ENCODE measurements around the gene RNF26. TPM values are rescaled to one million over a fixed set of nuclear protein-coding genes. Genes with fewer than 3 reads are reported as not detected.
A peak's percentile ranks its signal among the peaks of the same experiment; 100 is the strongest.

RNF26 gene
- polyA plus RNA-seq, 2 donors: 7.4 to 16.2 TPM

GRCh38 chr11:119347242-119347641 lies 12.9 kb downstream of the RNF26 start:
- 74 to 79% methylated on average over 2 of the region's 2 CpGs for WGBS, 2 donors
- Histone ChIP-seq H3K27me3 (ENCODE audit: control insufficient read depth in 1 of 2, insufficient read depth in 2 of 2, low read length in 2 of 2) (no peaks in the 10 kb centered on the region), H3K4me1 (ENCODE audit: control insufficient read depth in 2 of 2, insufficient read depth in 2 of 2, low read length in 1 of 2) (no peaks in the 10 kb centered on the region), H3K27ac (ENCODE audit: low read depth in 2 of 2, low read length in 1 of 2) (no peak overlapping the region), H3K9me3 (ENCODE audit: control insufficient read depth in 2 of 2, insufficient read depth in 1 of 2, low read depth in 1 of 2, low read length in 1 of 2) (no peaks in the 10 kb centered on the region), H3K4me3 (ENCODE audit: low read depth in 1 of 2, low read length in 2 of 2) (no peak overlapping the region), H3K36me3 (ENCODE audit: control insufficient read depth in 2 of 2, insufficient read depth in 2 of 2, low read length in 1 of 2) (no peaks in the 10 kb centered on the region)

DNA sequence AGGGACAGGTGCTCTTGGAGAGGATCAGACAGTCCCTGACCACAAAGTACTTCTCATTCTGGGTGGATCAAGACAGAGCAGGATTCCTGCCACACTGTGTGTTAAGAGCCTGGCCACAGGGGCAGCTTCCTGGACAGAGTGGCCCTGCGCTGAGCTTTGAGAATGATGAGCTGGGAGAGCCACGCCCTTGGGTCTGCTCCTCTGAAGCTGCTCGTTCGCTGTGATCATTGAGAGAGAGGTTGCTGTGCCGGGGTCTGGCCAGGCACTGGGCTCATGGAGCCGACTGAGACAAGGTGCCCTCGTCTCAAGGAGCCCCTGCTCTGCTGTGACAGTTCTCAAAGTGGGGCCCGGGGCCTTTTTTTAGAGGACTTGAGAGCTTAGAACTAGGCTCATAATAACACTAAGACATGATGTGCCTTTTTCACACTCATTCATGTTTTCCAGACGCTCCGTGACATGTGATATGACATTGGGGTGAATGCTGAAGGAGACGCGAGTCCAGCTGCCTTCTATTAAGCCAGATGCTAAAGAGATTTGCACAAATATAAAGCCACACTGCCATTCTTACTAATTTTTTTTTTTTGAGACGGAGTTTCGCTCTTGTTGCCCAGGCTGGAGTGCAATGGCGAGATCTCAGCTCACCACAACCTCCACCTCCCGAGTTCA lies 13.7 kb downstream of the RNF26 start:
- Histone ChIP-seq H3K9me3 (ENCODE audit: control insufficient read depth in 2 of 2, insufficient read depth in 1 of 2, low read depth in 1 of 2, low read length in 1 of 2) (no peaks in the 10 kb centered on the region), H3K4me1 (ENCODE audit: control insufficient read depth in 2 of 2, insufficient read depth in 2 of 2, low read length in 1 of 2) (no peaks in the 10 kb centered on the region), H3K36me3 (ENCODE audit: control insufficient read depth in 2 of 2, insufficient read depth in 2 of 2, low read length in 1 of 2) (no peaks in the 10 kb centered on the region), H3K4me3 (ENCODE audit: low read depth in 1 of 2, low read length in 2 of 2) (no peak overlapping the region), H3K27me3 (ENCODE audit: control insufficient read depth in 1 of 2, insufficient read depth in 2 of 2, low read length in 2 of 2) (no peaks in the 10 kb centered on the region), H3K27ac (ENCODE audit: low read depth in 2 of 2, low read length in 1 of 2) (no peak overlapping the region)
- WGBS, 2 donors: 75 to 76% methylated on average over 16 of the region's 16 CpGs

DNA sequence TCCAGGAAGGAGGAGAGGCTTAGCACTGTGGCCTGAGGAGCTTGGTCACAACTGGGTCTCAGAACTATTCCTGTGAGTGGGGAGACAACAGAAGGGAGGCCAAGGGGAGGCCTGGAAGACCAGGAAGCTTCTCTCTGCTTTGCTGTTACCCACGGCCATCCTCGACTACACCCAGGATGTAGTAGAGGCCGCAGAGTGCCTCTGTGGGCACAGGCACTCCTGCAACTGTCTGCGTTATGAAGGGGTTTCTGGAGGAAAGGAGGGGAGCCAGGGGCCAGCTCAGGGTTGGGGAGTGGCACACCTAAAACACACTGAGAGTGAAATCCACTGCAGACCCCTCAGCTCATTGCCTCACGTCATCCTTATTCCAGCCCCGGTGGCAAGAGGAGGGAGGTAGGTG lies 16.0 kb downstream of the RNF26 start:
- Histone ChIP-seq H3K27me3 (ENCODE audit: control insufficient read depth in 1 of 2, insufficient read depth in 2 of 2, low read length in 2 of 2) (no peaks in the 10 kb centered on the region), H3K4me3 (ENCODE audit: low read depth in 1 of 2, low read length in 2 of 2) (no peak overlapping the region), H3K36me3 (ENCODE audit: control insufficient read depth in 2 of 2, insufficient read depth in 2 of 2, low read length in 1 of 2) (no peaks in the 10 kb centered on the region), H3K27ac (ENCODE audit: low read depth in 2 of 2, low read length in 1 of 2) (no peak overlapping the region), H3K9me3 (ENCODE audit: control insufficient read depth in 2 of 2, insufficient read depth in 1 of 2, low read depth in 1 of 2, low read length in 1 of 2) (no peaks in the 10 kb centered on the region), H3K4me1 (ENCODE audit: control insufficient read depth in 2 of 2, insufficient read depth in 2 of 2, low read length in 1 of 2) (peaks cover 0 to 3% of the 10 kb centered on the region in 2 donors)
- 75 to 80% methylated on average over 6 of the region's 6 CpGs for WGBS, 2 donors

- WGBS, 2 donors: 58 to 76% methylated on average over 2 of the region's 2 CpGs
- H3K9me3 ChIP-seq (ENCODE audit: control insufficient read depth in 2 of 2, insufficient read depth in 1 of 2, low read depth in 1 of 2, low read length in 1 of 2): no peaks in the 10 kb centered on the region
- H3K4me3 ChIP-seq (ENCODE audit: low read depth in 1 of 2, low read length in 2 of 2): no peak overlapping the region
- H3K27me3 ChIP-seq (ENCODE audit: control insufficient read depth in 1 of 2, insufficient read depth in 2 of 2, low read length in 2 of 2): no peaks in the 10 kb centered on the region
- peaks cover 0 to 4% of the 10 kb centered on the region in 2 donors for H3K4me1 ChIP-seq (ENCODE audit: control insufficient read depth in 2 of 2, insufficient read depth in 2 of 2, low read length in 1 of 2)
- H3K36me3 ChIP-seq (ENCODE audit: control insufficient read depth in 2 of 2, insufficient read depth in 2 of 2, low read length in 1 of 2): no peaks in the 10 kb centered on the region
- H3K27ac ChIP-seq (ENCODE audit: low read depth in 2 of 2, low read length in 1 of 2): no peak overlapping the region
Observed at GRCh38 chr11:119351232-119351631, 16.9 kb downstream of the RNF26 start.

DNA sequence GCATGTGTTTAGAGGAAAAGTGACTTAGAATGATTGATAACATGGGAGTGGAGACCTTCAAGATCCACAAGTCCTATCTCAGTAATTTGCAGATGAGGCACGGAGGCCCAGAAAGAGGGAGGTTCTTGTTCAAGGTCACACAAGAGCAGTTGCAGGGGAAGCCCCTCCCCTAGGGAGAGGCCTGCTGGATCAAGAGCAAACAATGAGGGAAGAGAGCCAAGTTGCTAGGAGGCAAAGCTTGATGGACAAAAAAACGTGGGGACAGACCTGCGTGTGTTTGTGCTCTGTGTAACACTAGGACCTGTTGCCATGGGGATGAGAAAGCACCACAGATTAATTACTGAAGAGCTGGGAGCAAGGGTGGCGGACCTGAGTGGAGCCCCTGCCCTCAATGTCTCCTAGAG lies 18.5 kb downstream of the RNF26 start:
- WGBS, 2 donors: 19 to 25% methylated on average over 4 of the region's 4 CpGs

DNA sequence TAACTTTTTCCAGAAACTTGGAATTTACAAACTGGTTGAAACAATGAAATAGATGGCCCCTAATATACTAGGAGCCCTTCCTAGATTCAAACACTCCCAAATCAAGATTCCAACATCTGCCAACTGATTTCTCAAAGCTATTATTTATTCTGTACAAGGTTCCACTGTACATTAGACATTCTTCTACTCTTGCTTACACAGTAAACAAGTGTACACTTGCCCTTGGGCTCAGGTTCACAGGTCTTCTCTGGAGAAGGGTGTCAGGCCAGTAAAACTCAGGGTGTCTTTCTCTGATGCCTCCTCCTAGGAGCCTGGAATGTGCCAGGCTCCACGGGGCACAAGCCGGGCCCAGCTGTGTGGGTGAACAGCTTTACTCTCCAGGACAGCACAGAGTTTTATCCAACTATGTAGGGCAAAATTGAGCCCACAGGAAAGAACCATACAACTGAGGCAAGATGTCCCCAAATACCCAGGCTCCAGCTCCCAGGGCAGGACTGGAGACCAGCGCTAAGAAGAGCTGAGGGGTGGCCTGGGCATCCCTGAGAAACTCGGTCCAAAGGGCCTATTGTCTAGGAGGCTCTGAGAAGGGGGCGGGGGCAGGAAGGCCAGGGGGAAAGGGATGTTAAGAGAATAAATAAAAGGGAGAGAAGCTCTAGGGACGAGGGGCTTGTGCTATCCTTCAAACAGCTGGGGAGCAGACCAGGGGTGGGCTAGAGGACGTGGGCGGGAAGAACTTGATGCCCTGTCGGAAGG lies 20.9 kb downstream of the RNF26 start:
- peaks cover 0 to 5% of the 10 kb centered on the region in 2 donors for H3K36me3 ChIP-seq (ENCODE audit: control insufficient read depth in 2 of 2, insufficient read depth in 2 of 2, low read length in 1 of 2)
- H3K4me1 ChIP-seq (ENCODE audit: control insufficient read depth in 2 of 2, insufficient read depth in 2 of 2, low read length in 1 of 2): peaks cover 4 to 5% of the 10 kb centered on the region in 2 donors
- H3K9me3 ChIP-seq (ENCODE audit: control insufficient read depth in 2 of 2, insufficient read depth in 1 of 2, low read depth in 1 of 2, low read length in 1 of 2): no peaks in the 10 kb centered on the region
- no peaks in the 10 kb centered on the region for H3K27me3 ChIP-seq (ENCODE audit: control insufficient read depth in 1 of 2, insufficient read depth in 2 of 2, low read length in 2 of 2)
- WGBS, 2 donors: 58 to 67% methylated on average over 9 of the region's 9 CpGs
- no peak overlapping the region for H3K4me3 ChIP-seq (ENCODE audit: low read depth in 1 of 2, low read length in 2 of 2)
- H3K27ac ChIP-seq (ENCODE audit: low read depth in 2 of 2, low read length in 1 of 2): no peak overlapping the region

More for the DNA sequence above, 18.5 kb downstream of the RNF26 start:
- H3K4me1 ChIP-seq (ENCODE audit: control insufficient read depth in 2 of 2, insufficient read depth in 2 of 2, low read length in 1 of 2): peaks cover 4 to 5% of the 10 kb centered on the region in 2 donors
- H3K27me3 ChIP-seq (ENCODE audit: control insufficient read depth in 1 of 2, insufficient read depth in 2 of 2, low read length in 2 of 2): no peaks in the 10 kb centered on the region
- peak overlapping the region in 1 of 2 donors; percentile 54 for H3K27ac ChIP-seq (ENCODE audit: low read depth in 2 of 2, low read length in 1 of 2)
- no peak overlapping the region for H3K4me3 ChIP-seq (ENCODE audit: low read depth in 1 of 2, low read length in 2 of 2)
- H3K36me3 ChIP-seq (ENCODE audit: control insufficient read depth in 2 of 2, insufficient read depth in 2 of 2, low read length in 1 of 2): no peaks in the 10 kb centered on the region
- H3K9me3 ChIP-seq (ENCODE audit: control insufficient read depth in 2 of 2, insufficient read depth in 1 of 2, low read depth in 1 of 2, low read length in 1 of 2): no peaks in the 10 kb centered on the region

DNA sequence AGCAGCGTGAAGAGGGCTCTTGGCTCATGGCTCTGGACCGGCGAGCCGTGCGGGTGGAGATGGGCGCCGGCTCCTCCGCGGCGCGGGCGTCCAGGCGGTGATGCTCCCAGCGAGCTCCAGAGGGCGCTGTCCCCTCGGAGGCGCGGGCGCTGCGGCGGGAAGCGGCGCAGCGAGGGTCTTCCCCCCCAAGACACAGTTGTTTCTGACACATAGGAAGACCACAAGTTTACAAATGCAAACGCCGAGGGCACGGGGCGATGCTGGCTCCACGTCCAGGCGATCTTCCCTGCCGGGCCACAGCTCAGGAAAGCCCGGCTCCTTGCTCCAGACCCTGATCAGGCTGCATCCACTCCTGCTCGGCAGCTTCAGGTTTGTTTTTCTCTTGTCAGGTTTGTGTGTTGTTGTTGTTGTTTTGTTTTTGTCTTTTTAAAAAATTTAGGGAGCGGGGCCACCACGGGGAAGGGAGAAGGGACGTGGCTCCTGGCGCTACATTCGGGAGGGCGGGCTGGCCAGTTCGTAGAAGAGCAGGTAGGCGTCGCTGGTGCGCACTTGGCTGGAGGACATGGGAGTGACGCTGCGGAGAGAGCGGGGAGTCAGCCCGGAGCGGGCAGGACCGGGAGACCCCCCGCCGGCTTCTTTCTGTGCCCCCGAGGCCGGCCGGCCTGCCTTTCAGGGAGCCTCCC lies 22.2 kb downstream of the RNF26 start:
- no peaks in the 10 kb centered on the region for H3K9me3 ChIP-seq (ENCODE audit: control insufficient read depth in 2 of 2, insufficient read depth in 1 of 2, low read depth in 1 of 2, low read length in 1 of 2)
- peak overlapping the region; percentile 49 to 51 for H3K4me3 ChIP-seq (ENCODE audit: low read depth in 1 of 2, low read length in 2 of 2)
- H3K4me1 ChIP-seq (ENCODE audit: control insufficient read depth in 2 of 2, insufficient read depth in 2 of 2, low read length in 1 of 2): peaks cover 5 to 8% of the 10 kb centered on the region in 2 donors
- peak overlapping the region; percentile 42 to 59 for H3K27ac ChIP-seq (ENCODE audit: low read depth in 2 of 2, low read length in 1 of 2)
- no peaks in the 10 kb centered on the region for H3K27me3 ChIP-seq (ENCODE audit: control insufficient read depth in 1 of 2, insufficient read depth in 2 of 2, low read length in 2 of 2)
- WGBS, 2 donors: 2 to 12% methylated on average over 48 to 54 of the region's 54 CpGs
- peaks cover 0 to 5% of the 10 kb centered on the region in 2 donors for H3K36me3 ChIP-seq (ENCODE audit: control insufficient read depth in 2 of 2, insufficient read depth in 2 of 2, low read length in 1 of 2)

GRCh38 chr11:119357074-119357473 lies 22.7 kb downstream of the RNF26 start:
- peaks cover 0 to 5% of the 10 kb centered on the region in 2 donors for H3K36me3 ChIP-seq (ENCODE audit: control insufficient read depth in 2 of 2, insufficient read depth in 2 of 2, low read length in 1 of 2)
- H3K27me3 ChIP-seq (ENCODE audit: control insufficient read depth in 1 of 2, insufficient read depth in 2 of 2, low read length in 2 of 2): no peaks in the 10 kb centered on the region
- H3K4me1 ChIP-seq (ENCODE audit: control insufficient read depth in 2 of 2, insufficient read depth in 2 of 2, low read length in 1 of 2): peaks cover 5 to 8% of the 10 kb centered on the region in 2 donors
- peak overlapping the region in 1 of 2 donors; percentile 49 for H3K4me3 ChIP-seq (ENCODE audit: low read depth in 1 of 2, low read length in 2 of 2)
- H3K27ac ChIP-seq (ENCODE audit: low read depth in 2 of 2, low read length in 1 of 2): peak overlapping the region; percentile 26 to 59
- 42 to 58% methylated on average over 10 to 13 of the region's 13 CpGs for WGBS, 2 donors
- H3K9me3 ChIP-seq (ENCODE audit: control insufficient read depth in 2 of 2, insufficient read depth in 1 of 2, low read depth in 1 of 2, low read length in 1 of 2): no peaks in the 10 kb centered on the region

- Histone ChIP-seq H3K4me3 (ENCODE audit: low read depth in 1 of 2, low read length in 2 of 2) (no peak overlapping the region), H3K9me3 (ENCODE audit: control insufficient read depth in 2 of 2, insufficient read depth in 1 of 2, low read depth in 1 of 2, low read length in 1 of 2) (no peaks in the 10 kb centered on the region), H3K27me3 (ENCODE audit: control insufficient read depth in 1 of 2, insufficient read depth in 2 of 2, low read length in 2 of 2) (no peaks in the 10 kb centered on the region), H3K27ac (ENCODE audit: low read depth in 2 of 2, low read length in 1 of 2) (peak overlapping the region in 1 of 2 donors; percentile 48), H3K4me1 (ENCODE audit: control insufficient read depth in 2 of 2, insufficient read depth in 2 of 2, low read length in 1 of 2) (peaks cover 5 to 19% of the 10 kb centered on the region in 2 donors), H3K36me3 (ENCODE audit: control insufficient read depth in 2 of 2, insufficient read depth in 2 of 2, low read length in 1 of 2) (peaks cover 0 to 5% of the 10 kb centered on the region in 2 donors)
- 75 to 79% methylated on average over 10 of the region's 10 CpGs for WGBS, 2 donors
Observed at GRCh38 chr11:119359365-119360214, 25.3 kb downstream of the RNF26 start.
